ENCODE results near the gene CHSY3. TPM values are rescaled to one million over a fixed set of nuclear protein-coding genes. Genes with fewer than 3 reads are reported as not detected.
A peak's percentile ranks its signal among the peaks of the same experiment; 100 is the strongest.

CHSY3 gene
- total RNA-seq, 2 donors from 2014 or later, result 1.2 to 2.0 TPM

DNA sequence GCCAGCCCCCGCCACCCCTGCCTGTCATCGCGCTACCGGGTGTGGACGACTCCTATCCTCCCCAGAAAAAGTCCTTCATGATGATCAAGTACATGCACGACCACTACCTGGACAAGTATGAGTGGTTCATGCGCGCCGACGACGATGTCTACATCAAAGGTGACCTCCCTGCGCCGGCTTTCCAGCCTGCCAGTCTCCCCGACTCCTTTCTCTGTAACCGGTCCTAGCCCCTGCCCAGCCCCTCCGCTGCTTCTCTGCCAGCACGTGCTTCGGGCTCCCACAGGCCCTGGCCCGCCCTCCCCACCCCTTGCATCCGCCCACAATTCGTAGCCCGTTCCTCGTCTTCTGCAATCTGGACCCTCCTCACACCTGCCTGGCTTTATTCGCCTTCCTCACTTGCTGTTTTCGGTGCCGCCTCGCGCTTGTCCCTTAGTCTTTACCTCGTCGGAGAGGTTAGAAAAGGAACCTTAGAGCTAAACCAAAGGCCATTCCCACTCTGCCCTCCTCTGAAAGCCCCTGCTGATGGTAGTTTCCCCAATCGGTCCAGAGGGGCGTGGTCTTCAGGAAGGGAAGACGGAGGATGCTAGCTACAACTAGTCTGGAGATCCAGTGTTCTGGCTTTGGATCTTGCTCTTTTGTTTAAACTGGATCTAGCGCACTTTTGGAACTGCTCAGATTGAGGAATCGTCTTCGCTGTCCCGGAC lies 1.4 kb downstream of the CHSY3 start:
- Histone ChIP-seq H3K36me3 (ENCODE audit: control insufficient read depth, insufficient read depth, low read length) (no peaks in the 10 kb centered on the region), H3K9ac (ENCODE audit: extremely low read depth, low read length, poor library complexity, severe bottlenecking) (no peak overlapping the region), H3K9me3 (ENCODE audit: control insufficient read depth, low read length) (no peaks in the 10 kb centered on the region), H3K27ac (ENCODE audit: low read depth, low read length) (no peak overlapping the region), H3K27me3 (ENCODE audit: control insufficient read depth, insufficient read depth, low read length, poor library complexity, severe bottlenecking) (peaks cover 53% of the 10 kb centered on the region), H3K4me3 (ENCODE audit: low read length) (peak overlapping the region; percentile 79), H3K4me1 (ENCODE audit: control insufficient read depth, insufficient read depth, low read length) (no peaks in the 10 kb centered on the region)
- peaks cover 46% of the 10 kb centered on the region for H3K27me3 Mint-ChIP-seq (ENCODE audit: insufficient read depth)
- peaks cover 12% of the 10 kb centered on the region for H3K4me1 Mint-ChIP-seq
- no peaks in the 10 kb centered on the region for H3K36me3 Mint-ChIP-seq (ENCODE audit: low read depth)
- WGBS, 2 experiments (ENCODE audit: insufficient coverage in 1 of 2, insufficient read length in 1 of 2), result 0 to 1% methylated on average over 18 to 37 of the region's 37 CpGs
- H3K27ac Mint-ChIP-seq, result no peak overlapping the region
- no peaks in the 10 kb centered on the region for H3K9me3 Mint-ChIP-seq
- TF ChIP-seq, protein P1, sequence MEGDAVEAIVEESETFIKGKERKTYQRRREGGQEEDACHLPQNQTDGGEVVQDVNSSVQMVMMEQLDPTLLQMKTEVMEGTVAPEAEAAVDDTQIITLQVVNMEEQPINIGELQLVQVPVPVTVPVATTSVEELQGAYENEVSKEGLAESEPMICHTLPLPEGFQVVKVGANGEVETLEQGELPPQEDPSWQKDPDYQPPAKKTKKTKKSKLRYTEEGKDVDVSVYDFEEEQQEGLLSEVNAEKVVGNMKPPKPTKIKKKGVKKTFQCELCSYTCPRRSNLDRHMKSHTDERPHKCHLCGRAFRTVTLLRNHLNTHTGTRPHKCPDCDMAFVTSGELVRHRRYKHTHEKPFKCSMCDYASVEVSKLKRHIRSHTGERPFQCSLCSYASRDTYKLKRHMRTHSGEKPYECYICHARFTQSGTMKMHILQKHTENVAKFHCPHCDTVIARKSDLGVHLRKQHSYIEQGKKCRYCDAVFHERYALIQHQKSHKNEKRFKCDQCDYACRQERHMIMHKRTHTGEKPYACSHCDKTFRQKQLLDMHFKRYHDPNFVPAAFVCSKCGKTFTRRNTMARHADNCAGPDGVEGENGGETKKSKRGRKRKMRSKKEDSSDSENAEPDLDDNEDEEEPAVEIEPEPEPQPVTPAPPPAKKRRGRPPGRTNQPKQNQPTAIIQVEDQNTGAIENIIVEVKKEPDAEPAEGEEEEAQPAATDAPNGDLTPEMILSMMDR (conservative IDR thresholded peaks at IDR 0.05), result no peak
- H3K4me3 Mint-ChIP-seq, result peak overlapping the region; percentile 72
- DNase-seq, result peak; percentile 76

DNA sequence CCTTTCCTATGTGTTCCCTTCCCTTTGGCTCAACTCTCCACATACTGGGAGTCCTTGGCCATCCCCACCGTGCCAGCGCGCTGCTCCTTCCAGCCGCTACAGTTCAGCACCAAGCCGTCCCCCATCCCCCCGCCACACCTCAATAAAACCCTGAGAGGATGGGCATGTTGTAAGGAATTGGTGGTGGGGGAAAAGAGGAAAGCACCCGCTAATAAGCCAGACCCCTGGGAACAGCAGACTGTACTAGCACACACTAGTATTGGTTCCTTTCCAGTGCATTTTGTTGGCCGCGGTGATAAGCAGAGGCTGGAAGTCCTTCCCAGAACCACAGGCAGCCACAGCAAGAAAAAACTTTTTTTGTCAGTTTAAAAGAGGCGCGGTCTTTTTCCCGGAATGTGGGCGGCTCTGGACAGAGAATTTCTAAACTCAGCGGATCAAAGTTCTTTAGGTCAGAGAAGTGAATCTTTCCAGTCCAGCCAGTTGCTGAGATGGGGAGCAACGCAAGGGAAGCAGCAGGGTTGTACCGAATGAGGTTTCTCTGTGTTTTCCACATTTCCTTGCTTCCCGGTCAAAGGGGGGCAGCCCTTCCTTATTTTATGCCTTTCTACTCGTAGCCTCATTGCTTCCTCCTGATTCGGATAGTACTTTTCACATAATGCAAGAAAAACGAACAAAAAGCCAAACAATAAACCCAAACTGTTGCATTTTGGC lies 2.1 kb downstream of the CHSY3 start:
- 4 to 8% methylated on average over 11 to 18 of the region's 20 CpGs for WGBS, 2 experiments (ENCODE audit: insufficient coverage in 1 of 2, insufficient read length in 1 of 2)
- Histone ChIP-seq H3K9ac (ENCODE audit: extremely low read depth, low read length, poor library complexity, severe bottlenecking) (no peak overlapping the region), H3K36me3 (ENCODE audit: control insufficient read depth, insufficient read depth, low read length) (no peaks in the 10 kb centered on the region), H3K4me1 (ENCODE audit: control insufficient read depth, insufficient read depth, low read length) (no peaks in the 10 kb centered on the region), H3K4me3 (ENCODE audit: low read length) (peak overlapping the region; percentile 39), H3K27ac (ENCODE audit: low read depth, low read length) (no peak overlapping the region), H3K9me3 (ENCODE audit: control insufficient read depth, low read length) (no peaks in the 10 kb centered on the region), H3K27me3 (ENCODE audit: control insufficient read depth, insufficient read depth, low read length, poor library complexity, severe bottlenecking) (peaks cover 46% of the 10 kb centered on the region)
- no peaks in the 10 kb centered on the region for H3K36me3 Mint-ChIP-seq (ENCODE audit: low read depth)
- TF ChIP-seq, protein P1 (conservative IDR thresholded peaks at IDR 0.05), result no peak
- H3K27ac Mint-ChIP-seq, result no peak overlapping the region
- peak overlapping the region; percentile 72 for H3K4me3 Mint-ChIP-seq
- DNase-seq, result peak; percentile 70
- H3K27me3 Mint-ChIP-seq (ENCODE audit: insufficient read depth), result peaks cover 41% of the 10 kb centered on the region
- H3K9me3 Mint-ChIP-seq, result no peaks in the 10 kb centered on the region
- H3K4me1 Mint-ChIP-seq, result peaks cover 12% of the 10 kb centered on the region

DNA sequence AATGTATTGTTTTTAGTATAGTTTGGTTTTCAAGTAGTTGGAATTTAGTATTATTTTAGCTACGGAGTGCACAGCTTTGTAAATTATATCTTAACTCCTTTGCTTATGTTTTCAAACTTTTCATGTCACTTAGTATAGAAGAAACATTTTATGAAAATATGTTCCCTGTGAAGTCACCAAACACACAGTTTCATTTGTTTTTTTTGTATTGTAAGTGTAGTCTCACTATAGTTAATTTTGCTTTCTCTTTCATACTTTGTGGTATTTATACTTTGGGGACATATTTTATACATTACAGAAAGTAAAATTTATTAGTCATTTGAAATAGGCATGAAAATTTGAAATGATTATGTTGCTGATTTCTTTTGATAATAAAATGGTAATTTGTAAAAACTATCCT lies 5.0 kb downstream of the CHSY3 start:
- DNase-seq, result no peak
- H3K36me3 ChIP-seq (ENCODE audit: control insufficient read depth, insufficient read depth, low read length), result no peaks in the 10 kb centered on the region
- H3K27me3 ChIP-seq (ENCODE audit: control insufficient read depth, insufficient read depth, low read length, poor library complexity, severe bottlenecking), result peaks cover 29% of the 10 kb centered on the region
- H3K27ac Mint-ChIP-seq, result no peak overlapping the region
- H3K4me3 Mint-ChIP-seq, result no peak overlapping the region
- H3K9ac ChIP-seq (ENCODE audit: extremely low read depth, low read length, poor library complexity, severe bottlenecking), result no peak overlapping the region
- no peaks in the 10 kb centered on the region for H3K4me1 ChIP-seq (ENCODE audit: control insufficient read depth, insufficient read depth, low read length)
- H3K4me3 ChIP-seq (ENCODE audit: low read length), result no peak overlapping the region
- no peaks in the 10 kb centered on the region for H3K36me3 Mint-ChIP-seq (ENCODE audit: low read depth)
- peaks cover 12% of the 10 kb centered on the region for H3K4me1 Mint-ChIP-seq
- H3K27ac ChIP-seq (ENCODE audit: low read depth, low read length), result no peak overlapping the region
- H3K27me3 Mint-ChIP-seq (ENCODE audit: insufficient read depth), result peaks cover 27% of the 10 kb centered on the region
- no peaks in the 10 kb centered on the region for H3K9me3 ChIP-seq (ENCODE audit: control insufficient read depth, low read length)
- 86% methylated on average over 1 of the region's 1 CpG; no CpG with 5 or more reads in 1 of the 2 experiments for WGBS, 2 experiments (ENCODE audit: insufficient coverage in 1 of 2, insufficient read length in 1 of 2)
- H3K9me3 Mint-ChIP-seq, result no peaks in the 10 kb centered on the region
- TF ChIP-seq, protein P1 (conservative IDR thresholded peaks at IDR 0.05), result no peak

All from endodermal cell (in vitro differentiated cells).